PC-9 (cell line): Measurements from ENCODE around the gene F5.

Experiments used
- EZH2 ChIP-seq: fragments of 200-600 bp; sonication (generic); IDR thresholded peaks from 2 replicates; pipeline ENCODE4 v1.8.0; 2017; ENCODE audit warnings: antibody characterized with exemption, low read depth
- TF ChIP-seq, protein P1 (sequence below): fragments of 200-600 bp; sonication (generic); conservative IDR thresholded peaks from 2 replicates; pipeline ENCODE4 v1.6.1; 2017; ENCODE audit warnings: mixed run types, antibody characterized with exemption, mild to moderate bottlenecking, moderate library complexity

DNA sequence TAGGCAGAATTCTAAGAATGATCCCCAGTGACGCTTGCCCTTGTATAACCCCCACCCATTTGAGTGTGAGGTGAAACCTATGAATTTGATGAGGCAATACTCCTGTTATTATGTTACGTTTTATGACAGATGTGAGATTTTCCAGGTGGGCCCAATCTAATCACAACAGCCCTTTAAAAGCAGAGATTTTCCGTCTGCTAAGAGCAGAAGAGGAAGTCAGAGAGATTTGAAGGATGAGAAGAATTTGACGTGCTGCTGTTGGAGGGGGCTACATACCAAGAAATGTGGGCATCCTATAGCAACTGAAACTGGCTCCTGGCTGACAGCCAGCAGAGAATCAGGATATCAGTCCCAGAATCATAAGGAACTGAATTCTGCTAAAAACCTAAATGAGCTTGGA is 98.1 kb downstream of the F5 start:
- TF ChIP-seq, protein P1, sequence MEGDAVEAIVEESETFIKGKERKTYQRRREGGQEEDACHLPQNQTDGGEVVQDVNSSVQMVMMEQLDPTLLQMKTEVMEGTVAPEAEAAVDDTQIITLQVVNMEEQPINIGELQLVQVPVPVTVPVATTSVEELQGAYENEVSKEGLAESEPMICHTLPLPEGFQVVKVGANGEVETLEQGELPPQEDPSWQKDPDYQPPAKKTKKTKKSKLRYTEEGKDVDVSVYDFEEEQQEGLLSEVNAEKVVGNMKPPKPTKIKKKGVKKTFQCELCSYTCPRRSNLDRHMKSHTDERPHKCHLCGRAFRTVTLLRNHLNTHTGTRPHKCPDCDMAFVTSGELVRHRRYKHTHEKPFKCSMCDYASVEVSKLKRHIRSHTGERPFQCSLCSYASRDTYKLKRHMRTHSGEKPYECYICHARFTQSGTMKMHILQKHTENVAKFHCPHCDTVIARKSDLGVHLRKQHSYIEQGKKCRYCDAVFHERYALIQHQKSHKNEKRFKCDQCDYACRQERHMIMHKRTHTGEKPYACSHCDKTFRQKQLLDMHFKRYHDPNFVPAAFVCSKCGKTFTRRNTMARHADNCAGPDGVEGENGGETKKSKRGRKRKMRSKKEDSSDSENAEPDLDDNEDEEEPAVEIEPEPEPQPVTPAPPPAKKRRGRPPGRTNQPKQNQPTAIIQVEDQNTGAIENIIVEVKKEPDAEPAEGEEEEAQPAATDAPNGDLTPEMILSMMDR: no peak
- TF ChIP-seq EZH2: no peak
